B cell (primary cell): ENCODE measurements around the gene ARHGAP18. TPM values are rescaled to one million over a fixed set of nuclear protein-coding genes. Genes with fewer than 3 reads are reported as not detected.

ENCODE experiments used
- ATAC-seq: fragments of 200-7000 bp; cut with Tn5 transposase; one replicate; pipeline ENCODE4 v1.10.0; 2021; ENCODE audit warnings: low read depth, mild to moderate bottlenecking, moderate number of reproducible peaks, moderate library complexity
- CTCF ChIA-PET: fragments of 350-600 bp; sonication (Branson Sonifier 250); formaldehyde crosslinking; loops from one replicate; lab custom pipeline; 2021; ENCODE audit warnings: antibody characterized with exemption, inconsistent platforms; lab: Charles Lee
- POLR2A ChIA-PET: fragments of 350-600 bp; sonication (Branson Sonifier 250); formaldehyde crosslinking; loops from one replicate; lab custom pipeline; 2021; ENCODE audit warnings: antibody characterized with exemption; lab: Charles Lee
- DNase-seq: peaks from one replicate; pipeline ENCODE4 v3.0.0; 2013
- H2AFZ ChIP-seq: 2 replicates; pipeline ENCODE4 v1.6.1; 2012; ENCODE audit warnings: mild to moderate bottlenecking, low read depth, low read length; ENCODE audit not compliant: insufficient read depth, poor library complexity, severe bottlenecking
- H3K27ac ChIP-seq, 2 donors: 1 replicate in 1 of 2; 2 replicates in 1 of 2; pipeline ENCODE4 v1.5.1; 2012 to 2013; ENCODE audit warnings: low read length in 2 of 2, mild to moderate bottlenecking in 2 of 2, moderate library complexity in 1 of 2
- H3K27me3 ChIP-seq, 4 experiments: fragments of 200-600 bp in 1 of 4; sonication (generic) in 1 of 4; replicated peaks in 1 of 4; 1 replicate in 2 of 4; 2 replicates in 2 of 4; pipeline versions ENCODE4 v1.6.1 to v1.7.0; 2013 to 2016; ENCODE audit warnings: low read length in 3 of 4, mild to moderate bottlenecking in 2 of 4, mixed read lengths in 1 of 4, moderate library complexity in 1 of 4; ENCODE audit not compliant: insufficient read depth in 4 of 4, control insufficient read depth in 3 of 4; ENCODE audit errors: control extremely low read depth in 1 of 4
- H3K36me3 ChIP-seq, 2 experiments: replicated peaks in 1 of 2; 1 replicate in 1 of 2; 2 replicates in 1 of 2; pipeline versions ENCODE4 v1.6.1 to v1.7.1; 2013; ENCODE audit warnings: low read length in 1 of 2; ENCODE audit not compliant: insufficient read depth in 2 of 2, control insufficient read depth in 1 of 2; ENCODE audit errors: control extremely low read depth in 1 of 2, extremely low read depth in 1 of 2
- H3K4me1 ChIP-seq, 2 donors: fragments of 200-600 bp in 1 of 2; sonication (generic) in 1 of 2; 1 replicate in 1 of 2; 2 replicates in 1 of 2; pipeline versions ENCODE4 v1.5.1 to v1.6.1; 2013 to 2017; ENCODE audit warnings: low read length in 2 of 2; ENCODE audit not compliant: control insufficient read depth in 2 of 2, insufficient read depth in 2 of 2
- H3K4me2 ChIP-seq: replicated peaks from 2 replicates; pipeline ENCODE3; 2012; ENCODE audit warnings: mild to moderate bottlenecking, low read depth, low read length; ENCODE audit not compliant: poor library complexity, severe bottlenecking
- H3K4me3 ChIP-seq, 5 experiments: fragments of 200-600 bp in 1 of 5; sonication (generic) in 1 of 5; 1 replicate in 3 of 5; 2 replicates in 2 of 5; pipeline versions ENCODE4 v1.5.1 to v1.7.0; 2011 to 2016; ENCODE audit warnings: low read length in 4 of 5, mild to moderate bottlenecking in 4 of 5, low read depth in 2 of 5, control low read depth in 1 of 5, moderate library complexity in 1 of 5; ENCODE audit not compliant: insufficient read depth in 1 of 5; ENCODE audit errors: control extremely low read depth in 1 of 5, extremely low read depth in 1 of 5
- H3K79me2 ChIP-seq: fragments of 200-600 bp; sonication (generic); one replicate; pipeline ENCODE4 v1.6.0; 2016; ENCODE audit warnings: low read length; ENCODE audit not compliant: control insufficient read depth, insufficient read depth
- H3K9ac ChIP-seq: fragments of 200-600 bp; sonication (generic); 2 replicates; pipeline ENCODE4 v1.6.1; 2017; ENCODE audit warnings: mild to moderate bottlenecking, low read length, moderate library complexity
- H3K9me3 ChIP-seq, 3 donors: one replicate each; pipeline versions ENCODE4 v1.6.1 to v1.7.1; 2013; ENCODE audit warnings: low read length in 2 of 3; ENCODE audit not compliant: control insufficient read depth in 2 of 3, insufficient read depth in 1 of 3; ENCODE audit errors: control extremely low read depth in 1 of 3
- H4K20me1 ChIP-seq: 2 replicates; pipeline ENCODE4 v1.6.0; 2012; ENCODE audit warnings: mild to moderate bottlenecking, low read length; ENCODE audit not compliant: insufficient read depth, control insufficient read depth, poor library complexity, severe bottlenecking
- H3K27ac Mint-ChIP-seq: one replicate; pipeline ENCODE4 v1.8.0; 2021; ENCODE audit warnings: mixed read lengths
- H3K27me3 Mint-ChIP-seq: one replicate; pipeline ENCODE4 v1.8.0; 2021; ENCODE audit warnings: mixed read lengths
- H3K4me1 Mint-ChIP-seq: one replicate; pipeline ENCODE4 v1.8.0; 2021; ENCODE audit warnings: mixed read lengths
- H3K4me3 Mint-ChIP-seq: one replicate; pipeline ENCODE4 v1.8.0; 2021; ENCODE audit warnings: mixed read lengths
- H3K9me3 Mint-ChIP-seq: one replicate; pipeline ENCODE4 v1.8.0; 2022; ENCODE audit warnings: mixed read lengths; ENCODE audit not compliant: insufficient read depth
- EZH2 ChIP-seq: IDR thresholded peaks from 2 replicates; pipeline ENCODE4 v1.6.1; 2012; ENCODE audit warnings: borderline replicate concordance, low read depth, mild to moderate bottlenecking, moderate library complexity, low read length; ENCODE audit not compliant: insufficient read depth, poor library complexity, severe bottlenecking
- WGBS: methylation state at CpG from one replicate; pipeline ENCODE4 v1.1.5; 2013; ENCODE audit warnings: missing lambda C conversion rate; ENCODE audit not compliant: insufficient coverage; 5-methylcytosine and 5-hydroxymethylcytosine counted together
- intact Hi-C: fragments of 100-400 bp; cut with micrococcal nuclease; formaldehyde crosslinking; loops from one replicate; pipeline ENCODE4 v1.10.0; 2022
- polyA plus RNA-seq: library from polyadenylated mRNA; depleted of rRNA; stranded (reverse); fragments of >200 nt; gene quantifications from 2 replicates; pipeline ENCODE4 v1.2.3, GENCODE V29; 2012
- total RNA-seq, 2 donors: library from RNA; stranded (reverse); fragments of 120-200 nt in 1 of 2; gene quantifications; 1 replicate in 1 of 2; 2 replicates in 1 of 2; pipeline versions ENCODE4 v1.2.3 to v1.2.4, GENCODE V29; 2013 to 2022
- TF ChIP-seq, protein P1 (sequence below): fragments of 200-600 bp; IDR thresholded peaks from one replicate; pipeline ENCODE4 v1.8.0; 2022; ENCODE audit warnings: antibody characterized with exemption, mild to moderate bottlenecking

The ARHGAP18 gene
- total and polyA plus RNA-seq, 2 donors (not counting 1 experiment from before 2014, with no cell fraction given) = 0.95 to 3.9 TPM

DNA sequence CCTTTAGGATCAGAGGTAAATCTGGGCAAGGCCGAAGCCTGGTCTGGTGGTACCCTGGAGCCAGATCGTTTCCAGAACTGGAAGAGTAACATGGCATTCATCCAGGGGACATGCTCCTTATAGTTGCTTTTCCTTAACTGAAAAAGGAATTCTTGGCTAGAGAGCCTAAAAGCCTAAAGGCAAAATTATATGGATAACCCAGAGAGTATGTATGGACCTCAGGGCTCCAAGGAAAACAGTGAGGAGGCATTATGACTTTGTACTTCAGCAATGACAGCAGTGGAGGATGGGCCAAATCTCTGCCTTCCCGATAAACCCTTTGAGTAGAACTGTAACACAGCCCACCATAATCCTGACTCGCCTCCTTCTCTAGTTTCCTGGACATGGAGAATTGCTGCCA is 29.3 kb downstream of the ARHGAP18 start:
- peaks cover 20% of the 10 kb centered on the region for H3K79me2 ChIP-seq
- no peak overlapping the region for H3K27ac ChIP-seq
- H3K9me3 ChIP-seq = no peaks in the 10 kb centered on the region
- H3K4me3 ChIP-seq = no peak overlapping the region
- ChIA-PET CTCF (no interaction called here), POLR2A (no interaction called here)
- H3K36me3 ChIP-seq = no peaks in the 10 kb centered on the region
- peaks cover 26% of the 10 kb centered on the region for H3K4me1 Mint-ChIP-seq
- no peak overlapping the region for H3K9ac ChIP-seq
- H3K9me3 Mint-ChIP-seq = no peaks in the 10 kb centered on the region
- H3K4me2 ChIP-seq = no peak overlapping the region
- no peaks in the 10 kb centered on the region for H3K27me3 Mint-ChIP-seq
- no peak overlapping the region for H3K4me3 Mint-ChIP-seq
- WGBS = 92% methylated on average over 2 of the region's 4 CpGs
- no peak for ATAC-seq
- TF ChIP-seq, protein P1, sequence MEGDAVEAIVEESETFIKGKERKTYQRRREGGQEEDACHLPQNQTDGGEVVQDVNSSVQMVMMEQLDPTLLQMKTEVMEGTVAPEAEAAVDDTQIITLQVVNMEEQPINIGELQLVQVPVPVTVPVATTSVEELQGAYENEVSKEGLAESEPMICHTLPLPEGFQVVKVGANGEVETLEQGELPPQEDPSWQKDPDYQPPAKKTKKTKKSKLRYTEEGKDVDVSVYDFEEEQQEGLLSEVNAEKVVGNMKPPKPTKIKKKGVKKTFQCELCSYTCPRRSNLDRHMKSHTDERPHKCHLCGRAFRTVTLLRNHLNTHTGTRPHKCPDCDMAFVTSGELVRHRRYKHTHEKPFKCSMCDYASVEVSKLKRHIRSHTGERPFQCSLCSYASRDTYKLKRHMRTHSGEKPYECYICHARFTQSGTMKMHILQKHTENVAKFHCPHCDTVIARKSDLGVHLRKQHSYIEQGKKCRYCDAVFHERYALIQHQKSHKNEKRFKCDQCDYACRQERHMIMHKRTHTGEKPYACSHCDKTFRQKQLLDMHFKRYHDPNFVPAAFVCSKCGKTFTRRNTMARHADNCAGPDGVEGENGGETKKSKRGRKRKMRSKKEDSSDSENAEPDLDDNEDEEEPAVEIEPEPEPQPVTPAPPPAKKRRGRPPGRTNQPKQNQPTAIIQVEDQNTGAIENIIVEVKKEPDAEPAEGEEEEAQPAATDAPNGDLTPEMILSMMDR = no peak
- no peak for TF ChIP-seq EZH2
- no peaks in the 10 kb centered on the region for H4K20me1 ChIP-seq
- no peak overlapping the region for H2AFZ ChIP-seq
- intact Hi-C loops = no loop called here
- H3K4me1 ChIP-seq = peaks cover 22 to 23% of the 10 kb centered on the region in 2 donors
- no peak for DNase-seq
- H3K27ac Mint-ChIP-seq = no peak overlapping the region
- H3K27me3 ChIP-seq = no peaks in the 10 kb centered on the region

DNA sequence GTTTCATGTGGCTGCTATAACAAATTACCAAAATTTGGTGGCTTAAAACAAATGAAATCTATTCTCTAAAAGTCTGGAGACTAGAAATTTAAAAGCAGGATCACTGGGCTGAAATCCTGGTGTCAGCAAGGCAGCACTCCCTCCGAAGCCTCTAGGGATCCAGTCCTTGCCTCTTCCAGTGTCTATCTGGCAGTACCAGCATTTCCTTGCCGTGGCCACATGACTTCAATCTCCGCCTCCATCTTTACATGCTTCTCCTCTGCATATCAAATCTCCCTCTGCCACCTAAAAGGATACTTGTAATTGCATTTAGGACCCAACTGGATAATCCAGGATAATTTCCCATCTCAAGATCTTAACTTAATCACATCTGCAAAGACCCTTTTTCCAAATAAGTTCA is 30.2 kb downstream of the ARHGAP18 start:
- DNase-seq (no peak), ATAC-seq (no peak)
- Mint-ChIP-seq H3K27me3 (no peaks in the 10 kb centered on the region), H3K27ac (no peak overlapping the region), H3K4me1 (peaks cover 20% of the 10 kb centered on the region), H3K9me3 (peaks cover 2% of the 10 kb centered on the region), H3K4me3 (no peak overlapping the region)
- Histone ChIP-seq H4K20me1 (no peaks in the 10 kb centered on the region), H3K4me1 (peaks cover 14% of the 10 kb centered on the region in 2 donors), H3K4me3 (no peak overlapping the region), H3K4me2 (no peak overlapping the region), H3K27me3 (no peaks in the 10 kb centered on the region), H3K36me3 (no peaks in the 10 kb centered on the region), H3K9me3 (no peaks in the 10 kb centered on the region), H2AFZ (no peak overlapping the region), H3K79me2 (peaks cover 16% of the 10 kb centered on the region), H3K9ac (no peak overlapping the region), H3K27ac (no peak overlapping the region)
- POLR2A ChIA-PET = no interaction called here
- 100% methylated on average over 3 of the region's 3 CpGs for WGBS
- intact Hi-C loops = loop anchor here (10.0 kb wide), 1 partner anchor 55 kb away; no protein-coding TSS in a partner anchor
- CTCF ChIA-PET = no interaction called here
- TF ChIP-seq, protein P1 = no peak
- TF ChIP-seq EZH2 = no peak
